Activated CD8-positive, alpha-beta T cell treated with anti-CD3 and anti-CD28 coated beads for 36 hours (primary cell): ENCODE results near the gene NELFB. TPM values are rescaled to one million over a fixed set of nuclear protein-coding genes. Genes with fewer than 3 reads are reported as not detected.

Experiments
- ATAC-seq: fragments of 200-7000 bp; cut with Tn5 transposase; one replicate; pipeline ENCODE4 v1.10.0; 2021; ENCODE audit warnings: mild to moderate bottlenecking, moderate library complexity
- CTCF ChIA-PET: fragments of 350-600 bp; sonication (Branson Sonifier 250); formaldehyde crosslinking; loops from one replicate; lab custom pipeline; 2021; ENCODE audit warnings: antibody characterized with exemption; lab: Charles Lee
- POLR2A ChIA-PET: fragments of 350-600 bp; sonication (Branson Sonifier 250); formaldehyde crosslinking; loops from one replicate; lab custom pipeline; 2021; ENCODE audit warnings: antibody characterized with exemption; lab: Charles Lee
- DNase-seq: peaks from one replicate; pipeline ENCODE4 v3.0.0-alpha.2; 2020
- H3K27ac Mint-ChIP-seq: one replicate; pipeline ENCODE4 v1.8.0; 2021; ENCODE audit warnings: mild to moderate bottlenecking, mixed read lengths
- H3K27me3 Mint-ChIP-seq: one replicate; pipeline ENCODE4 v1.8.0; 2021; ENCODE audit warnings: mixed read lengths
- H3K36me3 Mint-ChIP-seq: one replicate; pipeline ENCODE4 v1.8.0; 2021; ENCODE audit warnings: low read depth, mixed read lengths
- H3K4me1 Mint-ChIP-seq: one replicate; pipeline ENCODE4 v1.8.0; 2021; ENCODE audit warnings: low read depth, mixed read lengths
- H3K4me3 Mint-ChIP-seq: one replicate; pipeline ENCODE4 v1.8.0; 2021; ENCODE audit warnings: mild to moderate bottlenecking, moderate library complexity, mixed read lengths
- H3K9me3 Mint-ChIP-seq: one replicate; pipeline ENCODE4 v1.8.0; 2021; ENCODE audit warnings: mixed read lengths
- CTCF ChIP-seq: fragments of 200-600 bp; IDR thresholded peaks from one replicate; pipeline ENCODE4 v1.8.0; 2022; ENCODE audit warnings: antibody characterized with exemption, mild to moderate bottlenecking
- intact Hi-C: fragments of 100-400 bp; cut with micrococcal nuclease; formaldehyde crosslinking; loops from one replicate; pipeline ENCODE4 v1.10.0; 2022
- total RNA-seq, 2 experiments: library from RNA; stranded (reverse); gene quantifications; one replicate each; pipeline ENCODE4 v1.2.3, GENCODE V29; 2021

NELFB gene
- total RNA-seq, 2 experiments from 2014 or later, result 50.9 to 54.3 TPM

GRCh38 chr9:137226338-137227053 is 28.6 kb upstream of the NELFB start:
- no peak for TF ChIP-seq CTCF
- ChIA-PET CTCF (interaction anchor here (0.7 to 8.9 kb wide), 17 partner anchors 10 to 179 kb away, joined by 3 to 58 read pairs (median 5); partner anchors contain the start of genes ANAPC2, NPDC1 and SSNA1), POLR2A (interaction anchor here (0.6 to 1.9 kb wide), 6 partner anchors 19 to 688 kb away, joined by 3 to 5 read pairs (median 3); partner anchors contain the start of genes NDOR1 and TMEM203)
- no peaks in the 10 kb centered on the region for H3K9me3 Mint-ChIP-seq
- peaks cover 9% of the 10 kb centered on the region for H3K4me1 Mint-ChIP-seq
- intact Hi-C loops, result loop anchor here (5.0 kb wide), 1 partner anchor 104 kb away; no protein-coding TSS in a partner anchor
- no peak overlapping the region for H3K4me3 Mint-ChIP-seq
- H3K36me3 Mint-ChIP-seq, result no peaks in the 10 kb centered on the region
- ATAC-seq (no peak), DNase-seq (no peak)
- H3K27ac Mint-ChIP-seq, result no peak overlapping the region
- H3K27me3 Mint-ChIP-seq, result peaks cover 1% of the 10 kb centered on the region

- ATAC-seq (peak; percentile 42), DNase-seq (peak; percentile 90)
- intact Hi-C loops, result loop anchor here (5.0 kb wide), 1 partner anchor 105 kb away; no protein-coding TSS in a partner anchor
- ChIA-PET POLR2A (interaction anchor here (0.7 to 1.9 kb wide), 3 partner anchors 22 to 112 kb away, joined by 3 to 5 read pairs (median 4); partner anchors contain the start of genes NDOR1 and TMEM203), CTCF (interaction anchor here (0.6 to 8.9 kb wide), 23 partner anchors 9 to 198 kb away, joined by 3 to 58 read pairs (median 5); partner anchors contain the start of genes ANAPC2, NPDC1, SSNA1 and TUBB4B)
- peaks cover 9% of the 10 kb centered on the region for H3K4me1 Mint-ChIP-seq
- no peaks in the 10 kb centered on the region for H3K9me3 Mint-ChIP-seq
- peaks cover 3% of the 10 kb centered on the region for H3K27me3 Mint-ChIP-seq
- H3K36me3 Mint-ChIP-seq, result no peaks in the 10 kb centered on the region
- TF ChIP-seq CTCF, result peak; percentile 92
- H3K27ac Mint-ChIP-seq, result no peak within 1 kb of the TSS
- H3K4me3 Mint-ChIP-seq, result no peak within 1 kb of the TSS
Measured at GRCh38 chr9:137227054-137227852, 27.9 kb upstream of the NELFB start, which contains the start of gene RNF224. Gene RNF224 (plus strand): TSS chr9:137227502. CDS start chr9:137228336, 834 bp downstream.

- Mint-ChIP-seq H3K27ac (no peak overlapping the region), H3K4me1 (peaks cover 8% of the 10 kb centered on the region), H3K9me3 (no peaks in the 10 kb centered on the region), H3K27me3 (peaks cover 3% of the 10 kb centered on the region), H3K4me3 (no peak overlapping the region), H3K36me3 (no peaks in the 10 kb centered on the region)
- POLR2A ChIA-PET, result interaction anchor here (1.2 to 1.9 kb wide), 2 partner anchors 11 to 113 kb away, joined by 3 to 4 read pairs; no protein-coding TSS in a partner anchor
- ATAC-seq (no peak), DNase-seq (no peak)
- CTCF ChIA-PET, result interaction anchor here (0.6 to 8.9 kb wide), 17 partner anchors 8 to 198 kb away, joined by 3 to 58 read pairs (median 5); partner anchors contain the start of genes ANAPC2, NPDC1, SSNA1 and TUBB4B
- no peak for TF ChIP-seq CTCF
- intact Hi-C loops, result loop anchor here (5.0 kb wide), 1 partner anchor 106 kb away; no protein-coding TSS in a partner anchor
Measured at GRCh38 chr9:137227853-137228505, 27.1 kb upstream of the NELFB start.

GRCh38 chr9:137228506-137228967 is 26.6 kb upstream of the NELFB start:
- DNase-seq (no peak), ATAC-seq (no peak)
- no peaks in the 10 kb centered on the region for H3K36me3 Mint-ChIP-seq
- H3K27ac Mint-ChIP-seq, result no peak overlapping the region
- intact Hi-C loops, result loop anchor here (5.0 kb wide), 1 partner anchor 106 kb away; no protein-coding TSS in a partner anchor
- peaks cover 7% of the 10 kb centered on the region for H3K4me1 Mint-ChIP-seq
- CTCF ChIA-PET, result interaction anchor here (0.8 to 8.9 kb wide), 5 partner anchors 8 to 133 kb away, joined by 3 to 58 read pairs (median 11); partner anchors contain the start of gene TUBB4B
- POLR2A ChIA-PET, result interaction anchor here (1.2 kb wide), 1 partner anchor 10 kb away, joined by 3 read pairs; no protein-coding TSS in a partner anchor
- H3K27me3 Mint-ChIP-seq, result peaks cover 3% of the 10 kb centered on the region
- TF ChIP-seq CTCF, result no peak
- no peaks in the 10 kb centered on the region for H3K9me3 Mint-ChIP-seq
- H3K4me3 Mint-ChIP-seq, result no peak overlapping the region
